Activated gamma-delta T cell treated with anti-CD3 and anti-CD28 coated beads, Interleukin-2, amount 50 U/mL, for 16 hours (primary cell): ENCODE measurements around the gene UPF1.
"Not testable (repeated sequence)": the region's sequence is repeated elsewhere in the genome, so short reads cannot be mapped to it uniquely, and the experiment has no call there.

ENCODE experiments used
- DNase-seq: peaks from one replicate; pipeline ENCODE4 v3.0.0-alpha.2; 2020; ENCODE audit warnings: low read depth

Gene UPF1

DNA sequence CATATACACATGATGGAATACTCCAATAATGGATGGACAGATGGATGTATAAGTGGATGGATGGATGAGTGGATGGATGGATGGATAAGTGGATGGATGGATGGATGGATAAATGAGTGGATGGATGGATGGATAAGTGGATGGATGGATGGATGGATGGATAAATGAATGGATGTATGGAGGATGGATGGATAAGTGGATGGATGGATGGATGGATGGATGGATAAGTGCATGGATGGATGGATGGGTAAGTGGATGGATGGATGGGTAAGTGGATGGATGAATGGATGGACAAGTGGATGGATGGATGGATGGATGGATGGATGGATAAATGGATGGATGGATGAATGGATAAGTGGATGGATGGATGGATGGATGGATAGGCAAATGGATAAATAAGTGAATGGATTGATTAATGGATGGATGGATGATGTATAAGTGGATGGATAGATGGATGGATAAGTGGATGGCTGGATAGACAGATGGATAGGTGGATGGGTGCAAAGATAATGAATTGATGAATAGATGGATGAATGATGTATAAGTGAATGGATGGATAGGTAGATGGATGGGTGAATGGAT is 32.3 kb upstream of the UPF1 start:
- no peak for DNase-seq

DNA sequence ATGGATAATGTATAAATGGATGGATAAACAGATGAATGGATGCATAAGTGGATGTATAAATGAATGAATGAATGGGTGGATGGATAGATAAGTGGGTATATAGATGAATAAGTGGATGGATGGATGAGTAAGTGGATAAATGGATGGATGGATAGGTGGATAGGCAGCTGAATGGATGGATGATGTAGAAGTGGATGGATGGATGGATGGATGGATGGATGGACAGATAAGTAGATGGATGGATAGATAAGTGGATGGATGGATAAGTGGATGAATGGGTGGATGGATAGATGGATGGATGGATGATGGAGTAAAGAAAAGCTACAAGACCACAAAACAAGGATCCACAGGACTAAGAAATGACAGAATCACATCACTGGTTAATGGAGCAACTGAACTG is 31.7 kb upstream of the UPF1 start:
- no peak for DNase-seq

DNA sequence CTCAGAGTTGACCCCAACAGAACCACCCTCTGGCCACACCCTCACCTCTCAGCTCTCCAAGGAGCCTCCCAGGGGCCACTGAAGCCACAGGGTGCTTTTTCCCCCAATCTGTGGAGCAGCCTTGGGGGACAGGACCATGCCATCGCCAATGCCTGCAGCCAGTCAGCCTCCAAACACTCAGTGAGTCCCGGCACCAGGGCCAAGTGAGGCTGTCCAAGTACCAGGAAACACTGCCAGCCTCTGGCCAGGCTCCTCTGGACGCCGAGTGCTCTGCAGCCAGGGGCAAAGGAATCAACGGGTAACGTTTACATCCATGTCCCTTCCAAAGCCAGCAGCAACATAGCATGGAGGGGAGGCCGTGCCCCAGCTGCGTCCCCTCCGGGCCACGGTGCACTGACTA is 31.1 kb upstream of the UPF1 start:
- no peak for DNase-seq

DNA sequence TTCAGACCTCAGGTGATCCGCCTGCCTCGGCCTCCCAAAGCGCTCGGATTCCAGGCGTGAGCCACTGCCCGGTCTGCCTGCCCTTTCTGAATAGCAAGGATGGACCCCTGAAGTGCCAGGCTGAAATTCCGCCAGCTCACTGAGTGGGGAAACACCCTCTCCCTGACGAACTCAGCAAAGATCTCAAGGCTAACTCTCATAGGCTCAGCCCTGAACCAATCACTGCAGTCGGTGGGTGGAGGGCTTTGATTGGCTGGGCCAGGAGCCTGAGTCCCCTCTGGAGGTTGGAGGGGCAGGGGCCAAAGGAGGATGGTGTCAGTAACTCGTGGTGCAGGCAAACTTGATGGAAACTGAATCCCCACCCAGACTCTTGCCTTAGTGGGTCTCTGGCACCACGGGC is 29.4 kb upstream of the UPF1 start:
- no peak for DNase-seq

DNA sequence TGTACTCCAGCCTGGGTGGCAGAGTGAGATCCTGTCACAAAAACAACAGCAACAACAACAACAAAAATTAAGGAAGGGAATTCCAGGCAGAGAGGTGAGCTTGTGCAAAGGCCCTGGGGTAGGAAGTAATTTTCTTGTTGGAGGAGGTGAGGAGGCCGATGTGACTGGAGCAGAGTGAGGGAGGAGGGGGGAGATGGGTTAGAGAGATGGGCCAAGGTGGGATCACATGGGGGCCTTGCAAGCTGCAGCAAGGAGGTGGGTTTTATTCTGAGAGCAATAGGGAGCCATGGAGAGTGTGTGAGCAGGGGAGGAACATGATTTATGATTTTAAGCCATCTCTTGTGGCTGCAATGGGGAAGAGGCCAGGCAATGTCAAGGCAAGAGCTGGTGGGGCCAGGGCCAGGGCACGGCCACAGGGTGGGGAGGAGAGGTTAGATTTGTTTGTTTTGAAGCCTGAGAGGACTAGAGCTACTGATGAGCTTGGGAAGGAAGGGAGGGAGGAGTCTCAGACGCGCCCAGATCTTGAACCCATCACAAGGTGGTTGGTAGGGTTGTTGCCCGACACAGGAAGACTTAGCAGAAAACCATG is 28.1 kb upstream of the UPF1 start:
- DNase-seq: no peak

DNA sequence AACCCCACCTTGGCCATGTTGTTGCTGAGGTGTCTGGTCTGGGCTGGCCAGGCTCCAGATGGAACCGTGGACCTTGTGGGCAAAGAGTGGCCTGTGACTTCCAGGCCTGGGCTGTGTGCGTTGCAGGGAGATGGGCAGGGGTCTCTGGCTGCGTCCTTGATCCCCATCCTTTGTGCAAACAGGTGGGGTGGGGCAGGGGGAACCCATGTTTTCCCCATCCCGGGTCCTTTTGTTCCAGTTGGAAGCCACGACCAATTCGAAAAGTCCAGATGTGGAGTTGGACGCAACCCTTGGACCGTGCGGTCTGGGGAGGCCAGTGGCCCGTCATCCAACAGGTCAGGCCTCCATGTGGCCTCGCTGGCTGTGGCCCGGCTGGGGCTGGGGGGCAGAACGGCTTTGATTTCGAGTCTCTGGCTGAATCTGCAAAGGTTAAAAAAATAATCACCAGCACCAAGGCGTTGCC is 27.6 kb upstream of the UPF1 start:
- DNase-seq: no peak

DNA sequence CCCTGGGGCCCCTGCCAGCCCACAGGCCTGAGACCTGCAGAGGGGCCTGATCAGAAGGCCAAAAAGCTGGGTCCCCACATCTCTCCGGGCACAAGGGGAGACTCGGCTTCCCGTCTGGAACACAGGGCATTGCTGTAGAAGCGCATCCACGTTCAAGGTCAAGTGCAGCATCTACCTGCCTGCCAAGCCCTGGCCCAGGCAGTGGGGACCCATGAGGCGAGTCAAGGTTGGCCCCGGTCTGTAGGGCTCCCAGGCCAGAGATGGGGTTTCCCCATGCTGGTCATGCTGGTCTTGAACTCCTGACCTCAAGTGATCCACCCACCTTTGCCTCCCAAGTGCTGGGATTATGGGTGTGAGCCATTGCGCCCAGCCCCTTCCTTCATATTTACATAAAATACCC is 27.1 kb upstream of the UPF1 start:
- DNase-seq: no peak

DNA sequence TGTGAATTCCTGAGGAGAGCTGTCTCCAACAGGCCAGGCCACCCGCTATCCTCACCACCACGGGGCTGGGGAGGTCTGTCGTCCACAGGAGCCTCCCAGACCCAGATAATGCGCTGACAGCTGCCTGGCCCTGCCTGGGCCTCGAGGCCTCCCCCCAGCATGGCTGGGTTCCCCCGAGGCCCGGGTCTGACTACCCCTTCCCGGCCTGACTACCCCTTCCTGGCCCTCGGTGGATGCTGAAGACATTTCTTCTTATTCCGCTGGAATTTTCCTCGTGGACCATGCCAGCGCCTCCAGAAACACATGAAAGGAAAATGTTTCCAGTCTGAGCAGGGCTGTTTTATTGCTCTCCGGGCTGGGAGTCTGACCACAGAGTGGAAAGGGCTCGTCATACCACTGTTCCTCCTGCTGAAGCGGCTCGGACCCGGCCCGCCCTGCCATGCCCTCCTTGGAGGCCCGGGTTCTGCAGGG is 23.9 kb upstream of the UPF1 start:
- DNase-seq: no peak

DNA sequence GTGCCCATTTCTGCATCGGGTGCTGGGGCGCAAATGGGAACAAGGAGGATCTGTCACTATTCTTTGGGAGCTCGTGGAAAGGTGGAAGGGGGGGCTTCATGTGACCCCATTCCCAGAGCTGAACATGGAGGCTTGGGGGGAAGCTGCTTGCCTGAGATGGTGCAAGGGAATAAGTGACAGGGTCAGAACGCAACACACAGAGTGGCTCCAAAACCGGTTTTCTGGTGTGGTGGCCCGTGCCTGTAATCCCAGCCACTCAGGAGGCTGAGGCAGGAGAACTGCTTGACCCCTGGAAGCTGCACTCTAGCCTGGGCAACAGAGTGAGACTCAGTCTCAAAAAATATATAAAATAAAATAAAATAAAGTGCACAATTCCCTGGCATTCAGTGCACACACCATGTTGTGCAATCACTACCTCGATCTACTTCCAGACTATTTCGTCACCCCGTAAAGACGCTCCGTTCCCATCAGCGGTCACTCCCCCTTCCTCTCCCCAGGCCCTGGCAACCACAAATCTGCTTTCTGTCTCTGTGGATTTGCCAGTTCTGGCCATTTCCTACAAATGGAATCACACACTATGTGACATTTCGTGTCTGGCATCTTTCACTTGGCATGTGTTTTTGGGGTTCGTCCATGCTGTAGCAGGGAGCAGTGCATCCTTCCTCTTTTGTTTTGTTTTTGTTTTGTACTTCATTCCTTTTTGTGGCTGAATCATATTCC is 22.4 kb upstream of the UPF1 start:
- no peak for DNase-seq

DNA sequence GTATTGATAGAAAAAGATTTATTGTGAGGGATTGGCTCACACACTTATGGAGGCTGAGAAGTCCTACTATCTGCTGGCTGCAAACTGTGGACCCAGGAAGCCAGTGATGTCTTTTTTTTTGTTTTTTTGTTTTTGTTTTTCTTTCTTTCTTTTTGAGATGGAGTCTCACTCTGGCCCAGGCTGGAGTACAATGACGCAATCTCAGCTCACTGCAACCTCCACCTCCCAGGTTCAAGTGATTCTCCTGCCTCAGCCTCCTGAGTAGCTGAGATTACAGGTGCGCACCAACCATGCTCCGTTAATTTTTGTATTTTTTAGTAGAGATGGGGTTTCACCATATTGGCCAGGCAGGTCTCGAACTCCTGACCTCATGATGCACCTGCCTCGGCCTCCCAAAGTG is 20.1 kb upstream of the UPF1 start:
- DNase-seq: not testable (repeated sequence)

DNA sequence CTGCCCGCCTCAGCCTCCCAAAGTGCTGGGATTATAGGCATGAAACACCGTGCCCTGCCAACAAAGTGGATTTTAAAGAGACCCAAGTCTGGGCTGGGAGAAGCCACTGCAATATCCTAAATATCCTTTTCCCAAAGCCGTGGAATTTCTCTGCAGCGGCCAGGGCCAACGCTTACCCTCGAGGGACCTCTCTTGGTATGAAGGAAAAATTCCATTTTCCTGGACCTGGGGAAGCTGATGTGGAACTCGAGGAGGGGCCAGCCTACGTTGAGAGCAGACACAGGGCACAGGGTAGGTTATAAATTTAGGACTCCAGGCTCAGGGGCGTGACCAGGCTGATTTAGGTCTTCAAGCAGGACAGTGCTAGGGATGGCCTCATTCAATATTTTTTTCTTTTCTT is 17.7 kb upstream of the UPF1 start:
- no peak for DNase-seq

DNA sequence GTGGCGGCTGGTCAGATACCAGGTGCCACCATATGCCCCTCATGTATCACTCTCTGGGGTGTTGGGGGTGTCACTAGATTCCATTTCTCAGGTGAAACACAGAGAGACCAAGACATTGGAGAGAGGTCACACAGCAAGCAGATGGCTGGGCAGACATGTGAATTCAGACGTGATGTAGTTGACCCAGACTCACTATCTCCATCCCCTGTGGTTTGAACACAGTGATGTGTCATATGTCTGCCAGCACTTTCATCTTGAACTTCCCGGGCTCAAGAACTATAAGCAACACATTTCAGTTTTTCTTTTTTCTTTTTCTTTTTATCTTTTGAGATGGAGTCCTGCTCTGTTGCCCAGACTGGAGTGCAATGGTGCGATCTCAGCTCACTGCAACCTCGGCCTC is 16.1 kb upstream of the UPF1 start:
- no peak for DNase-seq

DNA sequence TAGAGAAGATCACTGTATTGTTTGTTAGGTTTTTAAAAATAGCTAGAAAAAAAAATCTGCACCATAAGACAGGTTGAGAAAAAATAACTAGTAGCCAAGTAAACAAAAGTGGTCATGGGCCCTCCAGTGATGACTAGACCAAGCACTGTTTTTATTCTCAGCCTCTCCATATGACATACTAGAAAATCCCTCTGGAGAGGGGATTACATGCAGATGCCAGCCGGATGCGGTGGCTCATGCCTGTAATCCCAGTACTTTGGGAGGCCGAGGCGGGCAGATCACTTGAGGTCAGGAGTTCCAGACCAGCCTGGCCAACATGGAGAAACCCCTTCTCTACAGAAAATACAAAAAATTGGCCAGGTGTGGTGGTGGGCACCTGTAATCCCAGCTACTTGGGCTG is 15.1 kb upstream of the UPF1 start:
- DNase-seq: not testable (repeated sequence)

DNA sequence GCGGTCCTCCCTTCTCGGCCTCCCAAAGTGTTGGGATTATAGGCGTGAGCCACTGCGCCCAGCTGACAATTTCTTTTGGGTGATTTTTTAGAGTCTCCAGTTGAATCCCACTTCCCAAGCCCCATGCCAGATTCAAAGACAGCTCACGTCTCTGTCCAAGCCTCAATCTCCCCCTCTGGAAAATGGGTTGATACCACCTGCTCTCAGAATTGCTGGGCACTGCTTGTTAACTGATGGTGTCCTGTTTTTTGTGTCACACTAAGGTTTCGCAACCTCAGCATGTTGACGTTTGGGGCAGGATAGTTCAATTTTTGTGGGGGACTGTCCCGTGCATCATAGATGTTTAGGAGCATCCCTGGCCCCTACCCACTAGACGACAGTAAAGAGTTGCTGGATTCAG is 14.2 kb upstream of the UPF1 start:
- DNase-seq: no peak

DNA sequence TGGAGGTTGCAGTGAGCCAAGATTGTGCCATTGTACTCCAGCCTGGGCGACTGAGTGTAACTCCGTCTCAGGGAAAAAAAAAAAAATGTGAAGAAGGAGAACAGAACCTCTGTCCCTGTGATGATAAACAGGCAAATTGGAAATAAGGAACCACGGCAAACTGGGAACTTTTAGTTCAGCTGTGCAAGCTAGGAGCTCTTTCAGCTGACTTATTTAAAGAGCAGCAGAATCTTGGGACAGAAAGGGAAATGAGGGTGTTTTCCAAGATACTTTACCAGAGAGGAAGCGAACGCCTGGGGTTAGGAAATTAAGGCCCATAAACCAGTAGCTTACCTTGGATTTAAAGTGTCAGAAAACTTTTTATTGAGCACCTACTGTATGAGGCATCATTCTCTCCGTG is 3.0 kb upstream of the UPF1 start:
- DNase-seq: no peak

DNA sequence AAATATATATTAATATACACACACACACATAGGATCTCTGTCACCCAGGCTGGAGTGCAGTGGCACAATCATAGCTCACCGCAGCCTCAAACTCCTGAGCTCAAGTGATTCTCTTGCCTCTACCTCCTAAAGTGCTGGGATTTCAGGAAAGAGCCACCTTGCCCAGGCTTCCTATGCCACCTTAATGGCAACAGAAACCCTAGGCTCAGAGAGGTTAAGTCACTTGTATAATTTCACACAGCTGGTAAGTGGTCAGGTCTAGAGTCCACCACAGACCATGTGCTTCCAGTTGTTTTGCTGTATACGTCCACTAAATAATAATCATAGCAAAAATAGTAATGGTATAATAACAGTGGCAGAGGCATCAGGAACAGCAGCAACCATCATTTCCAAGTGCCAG is 1.3 kb upstream of the UPF1 start:
- no peak for DNase-seq

DNA sequence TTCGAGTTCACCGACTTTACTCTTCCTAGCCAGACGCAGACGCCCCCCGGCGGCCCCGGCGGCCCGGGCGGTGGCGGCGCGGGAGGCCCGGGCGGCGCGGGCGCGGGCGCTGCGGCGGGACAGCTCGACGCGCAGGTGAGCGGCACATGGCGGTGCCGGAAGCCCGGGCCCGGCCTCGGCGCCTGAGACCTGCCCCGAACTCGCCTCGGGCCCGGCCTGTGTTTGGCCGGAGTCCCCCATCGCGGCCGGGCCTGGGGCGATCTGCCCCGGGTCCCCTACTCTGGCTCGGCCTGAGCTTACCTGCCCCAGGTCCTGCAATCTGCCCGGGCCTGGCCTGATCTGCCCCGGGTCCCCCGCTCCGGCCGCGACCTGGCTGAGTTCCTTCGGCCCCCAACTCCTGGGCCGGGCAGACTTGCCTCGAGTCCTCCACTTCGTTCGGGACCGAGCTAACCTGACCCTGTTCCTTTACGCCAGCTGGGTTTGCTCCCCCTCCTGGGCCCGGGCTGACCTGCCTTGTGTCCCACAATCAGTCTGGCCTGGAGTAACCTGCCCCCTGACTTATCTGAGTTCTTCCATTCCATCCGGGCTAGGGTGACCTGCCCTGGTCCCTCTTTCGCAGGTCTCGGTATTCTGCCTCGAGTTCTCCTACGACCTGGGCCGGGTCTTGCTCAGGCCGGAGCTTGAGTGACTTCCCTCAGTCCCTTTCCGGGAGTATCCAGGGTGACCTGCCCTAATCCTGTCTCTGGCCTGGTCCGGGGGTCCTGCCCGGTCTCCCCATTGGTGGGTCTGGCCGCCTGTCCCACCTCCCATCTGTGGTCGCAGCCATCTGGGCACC is 764 bp downstream of the UPF1 start:
- peak; percentile 19 for DNase-seq

DNA sequence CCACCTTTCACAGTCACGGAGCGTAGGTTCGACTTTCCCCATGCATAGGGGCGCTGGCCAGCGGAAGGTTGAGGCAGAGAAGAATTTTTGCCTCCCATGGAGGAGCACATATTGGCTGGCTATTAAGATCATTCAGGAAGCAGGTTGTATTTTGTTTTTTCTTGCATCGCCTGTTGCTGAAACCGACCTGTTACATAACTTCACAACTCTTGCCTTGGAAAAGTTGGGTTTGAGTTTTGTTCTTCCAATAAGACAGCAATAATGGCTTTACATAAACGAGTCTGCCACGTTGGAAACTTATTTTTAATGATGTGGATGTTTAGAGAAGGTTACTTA is 1.4 kb downstream of the UPF1 start:
- DNase-seq: no peak

DNA sequence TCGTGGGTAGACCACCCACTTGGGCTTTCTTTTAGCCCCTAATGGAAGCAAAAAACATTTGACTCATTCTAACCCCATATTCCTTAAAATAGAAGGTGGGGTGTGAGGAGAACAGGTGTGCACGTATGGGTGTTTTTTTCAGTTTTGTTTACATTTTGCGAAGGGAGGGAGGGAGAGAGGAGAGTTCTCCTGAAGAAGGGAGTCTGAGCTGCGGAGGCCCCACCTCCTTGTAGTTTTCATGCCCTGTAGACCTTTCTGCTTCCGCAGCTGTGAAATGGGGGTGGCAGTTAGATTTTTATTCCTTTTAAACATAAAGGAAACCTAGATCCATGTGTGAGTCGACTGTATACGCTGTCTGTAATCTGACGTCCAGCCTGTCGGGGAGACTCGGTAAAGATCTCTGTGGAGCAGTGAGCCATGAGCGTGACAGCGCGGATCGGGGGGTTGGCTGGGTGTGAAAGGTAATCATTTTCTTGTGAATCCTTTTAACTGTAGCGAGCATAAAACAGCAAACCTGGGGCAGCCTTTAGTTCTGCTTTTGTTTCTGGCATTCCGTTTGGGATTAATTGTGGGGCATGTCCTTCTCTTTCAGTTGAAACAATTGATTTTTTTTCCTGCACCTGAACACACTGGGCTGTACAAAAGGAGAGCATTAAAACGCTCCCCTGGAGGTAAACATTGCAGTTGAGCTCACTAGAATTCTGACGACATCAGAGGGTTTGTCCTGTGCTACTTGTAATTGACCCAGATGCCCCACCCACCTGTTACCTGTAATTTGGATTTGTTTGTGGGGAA is 2.3 kb downstream of the UPF1 start:
- no peak for DNase-seq

DNA sequence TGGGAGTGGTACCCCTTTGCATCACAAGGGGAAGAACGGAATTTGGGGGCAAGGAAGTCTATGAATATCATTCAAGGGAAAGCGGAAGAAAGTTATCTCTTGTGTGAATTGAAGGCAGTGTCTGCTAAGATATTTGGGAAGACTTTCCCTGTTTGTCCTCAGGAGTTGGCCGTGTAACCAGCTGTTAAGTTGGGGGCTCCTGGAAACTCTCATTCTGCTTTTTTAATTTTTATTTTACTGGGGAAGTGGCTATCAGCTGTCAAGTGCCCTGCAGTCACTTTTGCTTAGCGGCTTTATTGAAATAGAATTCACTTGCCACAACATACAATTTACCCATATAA is 2.9 kb downstream of the UPF1 start:
- DNase-seq: no peak

DNA sequence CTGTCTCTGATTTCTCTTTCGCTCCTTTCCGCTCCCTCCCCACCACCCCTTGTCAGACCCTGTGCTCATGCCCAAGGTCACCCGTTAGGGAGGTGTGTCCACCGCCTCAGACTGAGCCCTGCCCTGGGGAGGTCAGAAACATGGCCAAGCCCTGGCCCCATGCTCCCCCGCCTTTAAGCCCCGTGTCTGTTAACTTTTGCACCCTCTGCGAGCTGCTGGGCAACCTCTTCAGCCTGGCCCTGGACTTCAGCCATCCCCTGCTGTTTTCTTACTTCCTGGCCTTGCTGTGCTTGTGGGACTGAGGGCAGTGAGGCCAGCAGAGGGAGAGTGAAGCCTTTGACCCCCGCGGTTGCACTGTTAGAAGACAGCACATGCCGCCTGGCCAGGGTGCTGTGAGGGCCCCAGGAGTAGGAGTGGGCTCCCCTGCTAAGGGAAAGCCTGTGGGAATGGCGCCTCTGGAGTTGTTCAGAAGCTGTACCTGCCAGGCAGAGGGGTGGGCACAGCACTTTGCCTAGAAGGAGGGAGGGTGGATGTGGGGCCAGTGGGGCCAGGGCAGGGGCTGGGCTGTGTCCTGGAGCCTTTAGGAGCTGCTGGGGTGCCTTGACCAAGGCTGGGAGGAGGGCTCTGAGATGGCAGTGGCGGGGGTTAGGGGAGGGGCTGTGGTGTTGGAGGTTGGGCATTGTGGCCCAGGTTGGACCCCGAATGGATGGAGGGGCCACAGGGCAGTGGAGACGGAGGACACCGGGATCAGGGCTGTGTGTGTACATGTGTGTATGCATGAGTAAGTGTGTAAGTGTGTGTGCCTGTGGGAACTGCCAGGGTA is 7.9 kb downstream of the UPF1 start:
- DNase-seq: no peak
